IMR-90 (cell line): ENCODE data around the gene HAND1. TPM values are rescaled to one million over a fixed set of nuclear protein-coding genes. Genes with fewer than 3 reads are reported as not detected.
"Not testable (repeated sequence)": the region's sequence is repeated elsewhere in the genome, so short reads cannot be mapped to it uniquely, and the experiment has no call there.

ENCODE experiments used
- ATAC-seq: fragments of 200-7000 bp; cut with Tn5 transposase; 2 replicates; pipeline ENCODE4 v1.9.1; 2020; ENCODE audit warnings: low read depth, mild to moderate bottlenecking, moderate library complexity
- BruUV-seq: library from RNA; stranded (reverse); fragments of 400-500 nt; replicated peaks from 2 replicates; lab custom pipeline; 2021; lab: Mats Ljungman, UMichigan
- CTCF ChIA-PET: fragments of 300-600 bp; formaldehyde crosslinking; extraction: SDS; loops from one replicate; lab custom pipeline; 2021; ENCODE audit warnings: antibody characterized with exemption; lab: Yijun Ruan, JAX
- POLR2A ChIA-PET: fragments of 300-600 bp; sonication (Branson Sonifier 250); formaldehyde crosslinking; loops from one replicate; lab custom pipeline; 2022; ENCODE audit warnings: antibody characterized with exemption; ENCODE audit not compliant: unreplicated experiment; lab: Charles Lee
- DNase-seq: peaks from one replicate; pipeline ENCODE4 v3.0.0; 2013
- H2AFZ ChIP-seq: replicated peaks from 2 replicates; pipeline ENCODE3; 2013; ENCODE audit warnings: low read length, mild to moderate bottlenecking; ENCODE audit not compliant: poor library complexity
- H2AK5ac ChIP-seq: 2 replicates; pipeline ENCODE4 v1.6.1; 2013; ENCODE audit warnings: low read depth, low read length, inconsistent platforms
- H2AK9ac ChIP-seq: replicated peaks from 2 replicates; pipeline ENCODE3; 2013; ENCODE audit warnings: mild to moderate bottlenecking, low read depth, low read length, moderate library complexity; ENCODE audit not compliant: poor library complexity
- H2BK120ac ChIP-seq: 2 replicates; pipeline ENCODE4 v1.6.1; 2013; ENCODE audit warnings: low read depth, low read length, inconsistent platforms
- H2BK15ac ChIP-seq: 3 replicates; pipeline ENCODE4 v1.6.1; 2013; ENCODE audit warnings: low read depth, low read length, inconsistent platforms
- H2BK20ac ChIP-seq: 2 replicates; pipeline ENCODE4 v1.6.1; 2013; ENCODE audit warnings: low read depth, mild to moderate bottlenecking, inconsistent platforms, low read length, moderate library complexity
- H2BK5ac ChIP-seq: 2 replicates; pipeline ENCODE4 v1.6.1; 2013; ENCODE audit warnings: mild to moderate bottlenecking, low read depth, low read length, inconsistent platforms; ENCODE audit not compliant: poor library complexity, severe bottlenecking
- H3K14ac ChIP-seq: replicated peaks from 2 replicates; pipeline ENCODE4 v1.6.1; 2013; ENCODE audit warnings: low read depth, low read length, inconsistent platforms
- H3K18ac ChIP-seq: 2 replicates; pipeline ENCODE4 v1.6.1; 2013; ENCODE audit warnings: low read depth, low read length, control low read depth
- H3K23ac ChIP-seq: 2 replicates; pipeline ENCODE4 v1.6.1; 2013; ENCODE audit warnings: low read depth, low read length, inconsistent platforms
- H3K27ac ChIP-seq: 2 replicates; pipeline ENCODE4 v1.5.1; 2013; ENCODE audit warnings: mild to moderate bottlenecking, control low read depth, low read length; ENCODE audit not compliant: insufficient read depth
- H3K27me3 ChIP-seq: 2 replicates; pipeline ENCODE4 v1.6.1; 2013; ENCODE audit warnings: low read length; ENCODE audit not compliant: control insufficient read depth, insufficient read depth
- H3K36me3 ChIP-seq: 2 replicates; pipeline ENCODE4 v1.6.1; 2013; ENCODE audit warnings: low read length, mixed read lengths; ENCODE audit not compliant: control insufficient read depth, insufficient read depth
- H3K4ac ChIP-seq: 2 replicates; pipeline ENCODE4 v1.6.1; 2013; ENCODE audit warnings: low read depth, low read length, inconsistent platforms
- H3K4me1 ChIP-seq: 2 replicates; pipeline ENCODE4 v1.6.1; 2013; ENCODE audit warnings: low read length, mixed read lengths; ENCODE audit not compliant: control insufficient read depth, insufficient read depth
- H3K4me2 ChIP-seq: 2 replicates; pipeline ENCODE4 v1.6.1; 2013; ENCODE audit warnings: low read depth, mild to moderate bottlenecking, control low read depth, low read length, moderate library complexity
- H3K4me3 ChIP-seq: 2 replicates; pipeline ENCODE4 v1.5.1; 2013; ENCODE audit warnings: low read depth, mild to moderate bottlenecking, control low read depth, low read length, moderate library complexity; ENCODE audit not compliant: insufficient read depth
- H3K56ac ChIP-seq: 2 replicates; pipeline ENCODE4 v1.6.1; 2013; ENCODE audit warnings: low read length, inconsistent platforms; ENCODE audit not compliant: insufficient read depth; ENCODE audit errors: extremely low read depth
- H3K79me1 ChIP-seq, 2 experiments: 2 replicates each; pipeline ENCODE4 v1.6.1; 2013; ENCODE audit warnings: low read length in 2 of 2, inconsistent platforms in 1 of 2, low read depth in 1 of 2
- H3K9ac ChIP-seq: 2 replicates; pipeline ENCODE4 v1.6.1; 2013; ENCODE audit warnings: low read depth, low read length, control low read depth
- H3K9me1 ChIP-seq: 2 replicates; pipeline ENCODE4 v1.6.1; 2013; ENCODE audit warnings: low read length, inconsistent platforms; ENCODE audit not compliant: insufficient read depth
- H3K9me3 ChIP-seq: 2 replicates; pipeline ENCODE4 v1.6.1; 2013; ENCODE audit warnings: low read length; ENCODE audit not compliant: control insufficient read depth, insufficient read depth
- H4K20me1 ChIP-seq: 2 replicates; pipeline ENCODE4 v1.6.1; 2013; ENCODE audit warnings: low read length, inconsistent platforms; ENCODE audit not compliant: insufficient read depth
- H4K5ac ChIP-seq: 2 replicates; pipeline ENCODE4 v1.6.1; 2013; ENCODE audit warnings: mild to moderate bottlenecking, low read depth, low read length, control low read depth
- H4K8ac ChIP-seq, 2 experiments: 2 replicates each; pipeline ENCODE4 v1.6.1; 2013; ENCODE audit warnings: low read depth in 2 of 2, low read length in 2 of 2, control low read depth in 1 of 2, inconsistent platforms in 1 of 2
- H4K91ac ChIP-seq: 2 replicates; pipeline ENCODE4 v1.6.1; 2013; ENCODE audit warnings: low read depth, low read length, inconsistent platforms; ENCODE audit not compliant: insufficient read depth
- MAZ ChIP-seq: IDR thresholded peaks from 2 replicates; pipeline ENCODE4 v1.6.1; 2012; ENCODE audit warnings: low read depth, mild to moderate bottlenecking, low read length, improper control_type of control experiment, moderate library complexity, borderline replicate concordance
- POLR2A ChIP-seq: IDR thresholded peaks from 2 replicates; pipeline ENCODE4 v1.6.1; 2012; ENCODE audit warnings: mild to moderate bottlenecking, low read depth, low read length
- SMC3 ChIP-seq: fragments of 150-350 bp; IDR thresholded peaks from 2 replicates; pipeline ENCODE4 v1.6.1; 2016; ENCODE audit warnings: low read depth, mild to moderate bottlenecking, antibody characterized with exemption, low read length, moderate library complexity
- USF2 ChIP-seq: fragments of 150-350 bp; IDR thresholded peaks from 2 replicates; pipeline ENCODE4 v1.6.1; 2017; ENCODE audit warnings: mild to moderate bottlenecking, antibody characterized with exemption, low read length, low read depth
- WGBS, 2 experiments: methylation state at CpG; one replicate each; pipeline versions ENCODE4 v1.1.5 to v1.1.7; 2013; ENCODE audit warnings: missing lambda C conversion rate in 2 of 2; ENCODE audit not compliant: insufficient read length in 1 of 2; ENCODE audit errors: extremely low coverage in 2 of 2; 5-methylcytosine and 5-hydroxymethylcytosine counted together
- dilution Hi-C: fragments of 300-500 bp; cut with HindIII; formaldehyde crosslinking; loops from one replicate; pipeline ENCODE4 v1.14.3; 2018; ENCODE audit warnings: low sequenced_read_pairs; ENCODE audit not compliant: unreplicated experiment
- in situ Hi-C: fragments of 300-500 bp; cut with MboI; formaldehyde crosslinking; loops from 3 replicates; pipeline ENCODE4 v1.14.3; 2019; ENCODE audit warnings: low sequenced_read_pairs, inconsistent platforms, mixed read lengths
- intact Hi-C: fragments of 100-400 bp; cut with micrococcal nuclease; formaldehyde crosslinking; loops from 2 replicates; pipeline ENCODE4 v1.10.0; 2022
- polyA plus RNA-seq, 3 experiments: library from polyadenylated mRNA; depleted of rRNA; stranded (reverse); fragments of >200 nt; gene quantifications; 2 replicates each; pipeline ENCODE4 v1.2.3, GENCODE V29; 2012; ENCODE audit warnings: low replicate concordance in 1 of 3
- total RNA-seq: library from RNA; depleted of rRNA; stranded (reverse); fragments of >200 nt; gene quantifications from 2 replicates; pipeline ENCODE4 v1.2.3, GENCODE V29; 2012

HAND1 gene
- total and polyA plus RNA-seq, 2 of the 4 experiments (the other 2 are of a cell fraction): not detected

GRCh38 chr5:154516475-154516874 lies 38.4 kb upstream of the HAND1 start:
- BruUV-seq: no TSS peak
- TF ChIP-seq SMC3 (no peak), USF2 (no peak), MAZ (no peak), POLR2A (no peak)
- Histone ChIP-seq H3K4me1 (no peaks in the 10 kb centered on the region), H2AFZ (no peak overlapping the region), H4K5ac (no peak overlapping the region), H3K9me1 (no peaks in the 10 kb centered on the region), H2BK120ac (no peak overlapping the region), H2AK9ac (no peak overlapping the region), H3K27me3 (peaks cover 44% of the 10 kb centered on the region), H3K36me3 (no peaks in the 10 kb centered on the region), H2BK15ac (no peak overlapping the region), H3K23ac (no peak overlapping the region), H3K4me3 (no peak overlapping the region), H4K91ac (no peak overlapping the region), H2AK5ac (no peak overlapping the region), H3K4ac (no peak overlapping the region), H4K8ac (no peak overlapping the region), H2BK20ac (no peak overlapping the region), H3K27ac (no peak overlapping the region), H4K20me1 (no peaks in the 10 kb centered on the region), H3K18ac (no peak overlapping the region), H3K79me1 (no peaks in the 10 kb centered on the region), H3K9ac (no peak overlapping the region), H3K14ac (no peak overlapping the region), H3K56ac (no peak overlapping the region), H2BK5ac (no peak overlapping the region), H3K9me3 (no peaks in the 10 kb centered on the region), H3K4me2 (no peak overlapping the region)
- intact Hi-C loops (no loop called here), in situ Hi-C loops (no loop called here), dilution Hi-C loops (no loop called here)
- ChIA-PET POLR2A (no interaction called here), CTCF (no interaction called here)
- ATAC-seq (no peak), DNase-seq (no peak)
- 57% methylated on average over 1 of the region's 5 CpGs; no CpG with 5 or more reads in 1 of the 2 experiments for WGBS, 2 experiments

GRCh38 chr5:154515488-154515887 lies 37.5 kb upstream of the HAND1 start:
- H3K14ac ChIP-seq, intact Hi-C loops, dilution Hi-C loops, H2AFZ ChIP-seq, H3K79me1 ChIP-seq, H3K4me3 ChIP-seq, ATAC-seq, H3K9me3 ChIP-seq, H3K4me1 ChIP-seq, H3K4me2 ChIP-seq, H3K36me3 ChIP-seq, BruUV-seq, H3K9me1 ChIP-seq, H2BK120ac ChIP-seq, H3K27ac ChIP-seq, H4K91ac ChIP-seq, DNase-seq, H4K8ac ChIP-seq, H4K20me1 ChIP-seq, H3K18ac ChIP-seq, H3K23ac ChIP-seq, H2BK20ac ChIP-seq, CTCF ChIA-PET, H3K9ac ChIP-seq, H2AK9ac ChIP-seq, H3K4ac ChIP-seq, H3K56ac ChIP-seq, POLR2A ChIA-PET, H2AK5ac ChIP-seq, H4K5ac ChIP-seq, in situ Hi-C loops, H2BK5ac ChIP-seq, H2BK15ac ChIP-seq: not testable (repeated sequence)
- H3K27me3 ChIP-seq: peaks cover 37% of the 10 kb centered on the region
- no CpG with 5 or more reads among the region's 6 CpGs for WGBS, 2 experiments
